Measurements from ENCODE around the gene NXN.

GRCh38 chr17:902463-902862, 77.1 kb downstream of the NXN start:
- TF ChIP-seq USF1 (IDR thresholded peaks at IDR 0.05; ENCODE audit: borderline replicate concordance, low read depth) (no peak), EP300 (IDR thresholded peaks at IDR 0.05; ENCODE audit: borderline replicate concordance in 1 of 2, low read depth in 1 of 2, low read length in 1 of 2) (no peak), CTCF (IDR thresholded peaks at IDR 0.05) (no peak), REST (IDR thresholded peaks at IDR 0.05; ENCODE audit: low read depth, low read length) (no peak), POLR2AphosphoS5 (IDR thresholded peaks at IDR 0.05; ENCODE audit: low read depth, low read length) (no peak), RAD21 (IDR thresholded peaks at IDR 0.05; ENCODE audit: low read length) (no peak), TAF1 (IDR thresholded peaks at IDR 0.05; ENCODE audit: borderline replicate concordance, low read depth, low read length) (no peak), MXI1 (IDR thresholded peaks at IDR 0.05; ENCODE audit: low read depth, low read length) (no peak), JUND (IDR thresholded peaks at IDR 0.05) (no peak), TEAD4 (IDR thresholded peaks at IDR 0.05; ENCODE audit: borderline replicate concordance, insufficient read depth) (no peak), GABPA (IDR thresholded peaks at IDR 0.05; ENCODE audit: low read depth) (no peak)
